ENCODE results near the gene TNS4.

Gene TNS4

GRCh38 chr17:40433551-40434415 lies 67.6 kb downstream of the TNS4 start:
- no peak for DNase-seq (ENCODE audit: low read depth)

- no peak for DNase-seq (ENCODE audit: low read depth)
Observed at GRCh38 chr17:40432864-40433528, 68.4 kb downstream of the TNS4 start.

- no peak for DNase-seq (ENCODE audit: low read depth)
Observed at GRCh38 chr17:40431231-40431602, 70.2 kb downstream of the TNS4 start.

- DNase-seq (ENCODE audit: low read depth) = no peak
Observed at GRCh38 chr17:40430272-40431230, 70.9 kb downstream of the TNS4 start.

- DNase-seq (ENCODE audit: low read depth) = no peak
Observed at GRCh38 chr17:40427002-40427491, 74.4 kb downstream of the TNS4 start.

Data from non-pigmented ciliary epithelial cell (primary cell).